Testis (tissue), 3 donors: ENCODE results near the gene IGSF21. TPM values are rescaled to one million over a fixed set of nuclear protein-coding genes. Genes with fewer than 3 reads are reported as not detected.

Experiments
- DNase-seq: peaks from one replicate; pipeline ENCODE4 v3.0.0-alpha.2; 2019
- H3K27ac ChIP-seq, 2 donors: fragments of 200-600 bp; sonication (generic); one replicate each; pipeline ENCODE4 v1.5.1; 2019
- H3K27me3 ChIP-seq: fragments of 200-600 bp; sonication (generic); one replicate; pipeline ENCODE4 v1.5.1; 2019
- H3K36me3 ChIP-seq: fragments of 200-600 bp; sonication (generic); one replicate; pipeline ENCODE4 v1.5.1; 2017; ENCODE audit warnings: low read depth; ENCODE audit errors: missing control alignments
- H3K4me1 ChIP-seq: fragments of 200-600 bp; sonication (generic); one replicate; pipeline ENCODE4 v1.5.1; 2019
- H3K4me3 ChIP-seq, 2 donors: fragments of 200-600 bp; sonication (generic); one replicate each; pipeline ENCODE4 v1.5.1; 2017 to 2019
- H3K9me3 ChIP-seq: fragments of 200-600 bp; sonication (generic); one replicate; pipeline ENCODE4 v1.5.1; 2017
- POLR2A ChIP-seq: fragments of 450-650 bp; IDR thresholded peaks from one replicate; pipeline ENCODE4 v1.6.1; 2017; ENCODE audit warnings: antibody characterized with exemption, mild to moderate bottlenecking, moderate library complexity
- WGBS, 2 donors: methylation state at CpG; one replicate each; pipeline ENCODE4 v1.1.5; 2018; 5-methylcytosine and 5-hydroxymethylcytosine counted together
- intact Hi-C: fragments of 100-400 bp; cut with DNase I; formaldehyde crosslinking; loops from one replicate; pipeline ENCODE4 v1.15.1; 2023; ENCODE audit warnings: low total_unique reads
- polyA plus RNA-seq: library from polyadenylated mRNA; stranded (reverse); fragments of 350-450 nt; fragmentation: Illumina TruSeq; extraction: RNeasy Lipid Tissue Mini Kit (QIAGEN cat#74804); gene quantifications from one replicate; pipeline ENCODE4 v1.2.3, GENCODE V29; 2014; ENCODE audit warnings: low read depth, low replicate concordance; ENCODE audit not compliant: insufficient read depth
- total RNA-seq, 2 donors: library from RNA; depleted of rRNA; stranded (reverse); fragments of >200 nt; gene quantifications; one replicate each; pipeline ENCODE4 v1.2.3, GENCODE V29; 2016
- TF ChIP-seq, protein P1 (sequence below), 3 experiments: fragments of 450-650 bp in 2 of 3; fragments of 200-600 bp in 1 of 3; sonication (generic) in 1 of 3; IDR thresholded peaks; one replicate each; pipeline ENCODE4 v1.5.1; 2016 to 2019; ENCODE audit warnings: antibody characterized with exemption in 3 of 3, mild to moderate bottlenecking in 2 of 3, moderate library complexity in 1 of 3

IGSF21 gene
- total and polyA plus RNA-seq, 3 donors from 2014 or later = 1.7 to 4.2 (median 2.9) TPM

DNA sequence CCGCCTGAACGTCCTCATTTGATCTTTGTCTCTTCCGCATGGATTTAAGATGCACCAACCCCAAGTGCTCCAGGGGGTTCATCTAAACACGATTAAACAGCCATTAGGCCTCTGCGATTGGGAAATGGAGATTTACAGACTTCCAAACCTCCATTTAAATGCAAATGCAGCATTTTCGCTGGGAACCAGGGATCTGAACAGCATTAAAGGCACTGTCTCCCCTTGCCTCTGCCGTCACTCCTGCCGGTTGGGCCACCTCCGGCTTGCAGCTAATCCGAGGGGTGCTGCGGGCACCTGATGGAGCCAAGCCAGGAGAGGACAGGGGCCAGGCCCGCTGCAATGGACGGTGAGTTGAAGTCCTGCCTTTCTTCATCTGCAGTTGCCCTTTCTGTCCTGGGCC, 302.8 kb downstream of the IGSF21 start:
- H3K4me1 ChIP-seq = no peaks in the 10 kb centered on the region
- no peaks in the 10 kb centered on the region for H3K9me3 ChIP-seq
- intact Hi-C loops = no loop called here
- H3K27ac ChIP-seq = no peak overlapping the region
- H3K4me3 ChIP-seq = no peak overlapping the region
- H3K27me3 ChIP-seq = no peaks in the 10 kb centered on the region
- no peak for DNase-seq
- TF ChIP-seq, protein P1, sequence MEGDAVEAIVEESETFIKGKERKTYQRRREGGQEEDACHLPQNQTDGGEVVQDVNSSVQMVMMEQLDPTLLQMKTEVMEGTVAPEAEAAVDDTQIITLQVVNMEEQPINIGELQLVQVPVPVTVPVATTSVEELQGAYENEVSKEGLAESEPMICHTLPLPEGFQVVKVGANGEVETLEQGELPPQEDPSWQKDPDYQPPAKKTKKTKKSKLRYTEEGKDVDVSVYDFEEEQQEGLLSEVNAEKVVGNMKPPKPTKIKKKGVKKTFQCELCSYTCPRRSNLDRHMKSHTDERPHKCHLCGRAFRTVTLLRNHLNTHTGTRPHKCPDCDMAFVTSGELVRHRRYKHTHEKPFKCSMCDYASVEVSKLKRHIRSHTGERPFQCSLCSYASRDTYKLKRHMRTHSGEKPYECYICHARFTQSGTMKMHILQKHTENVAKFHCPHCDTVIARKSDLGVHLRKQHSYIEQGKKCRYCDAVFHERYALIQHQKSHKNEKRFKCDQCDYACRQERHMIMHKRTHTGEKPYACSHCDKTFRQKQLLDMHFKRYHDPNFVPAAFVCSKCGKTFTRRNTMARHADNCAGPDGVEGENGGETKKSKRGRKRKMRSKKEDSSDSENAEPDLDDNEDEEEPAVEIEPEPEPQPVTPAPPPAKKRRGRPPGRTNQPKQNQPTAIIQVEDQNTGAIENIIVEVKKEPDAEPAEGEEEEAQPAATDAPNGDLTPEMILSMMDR (IDR thresholded peaks at IDR 0.05) = no peak
- TF ChIP-seq POLR2A = no peak
- WGBS, 2 donors = 72 to 79% methylated on average over 5 to 13 of the region's 13 CpGs
- H3K36me3 ChIP-seq = no peaks in the 10 kb centered on the region

DNA sequence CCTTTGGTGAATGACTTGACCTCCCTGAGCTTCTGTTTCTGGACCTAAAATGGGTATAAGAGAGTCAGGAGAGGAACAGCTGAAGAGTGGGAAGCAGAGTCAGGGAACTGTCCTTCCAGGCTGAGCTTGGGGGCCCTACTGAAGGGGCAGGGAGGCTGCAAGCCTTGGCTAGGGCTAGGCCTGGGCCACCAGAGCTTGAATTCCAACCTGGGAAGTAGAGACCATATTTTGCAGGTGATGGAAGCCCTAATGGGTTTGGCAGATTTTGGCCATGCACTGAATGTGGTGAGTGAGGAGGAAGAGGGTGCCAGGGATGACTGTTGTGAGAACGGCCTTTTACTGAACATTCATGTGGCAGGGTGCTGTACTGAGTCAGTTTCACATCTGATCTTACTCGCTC, 303.7 kb downstream of the IGSF21 start:
- no peak for DNase-seq
- H3K4me3 ChIP-seq = no peak overlapping the region
- H3K27ac ChIP-seq = no peak overlapping the region
- WGBS, 2 donors = 92% methylated on average over 2 of the region's 2 CpGs
- no peaks in the 10 kb centered on the region for H3K4me1 ChIP-seq
- no peaks in the 10 kb centered on the region for H3K9me3 ChIP-seq
- intact Hi-C loops = no loop called here
- no peaks in the 10 kb centered on the region for H3K27me3 ChIP-seq
- no peaks in the 10 kb centered on the region for H3K36me3 ChIP-seq
- TF ChIP-seq POLR2A = no peak
- TF ChIP-seq, protein P1 (IDR thresholded peaks at IDR 0.05) = no peak

DNA sequence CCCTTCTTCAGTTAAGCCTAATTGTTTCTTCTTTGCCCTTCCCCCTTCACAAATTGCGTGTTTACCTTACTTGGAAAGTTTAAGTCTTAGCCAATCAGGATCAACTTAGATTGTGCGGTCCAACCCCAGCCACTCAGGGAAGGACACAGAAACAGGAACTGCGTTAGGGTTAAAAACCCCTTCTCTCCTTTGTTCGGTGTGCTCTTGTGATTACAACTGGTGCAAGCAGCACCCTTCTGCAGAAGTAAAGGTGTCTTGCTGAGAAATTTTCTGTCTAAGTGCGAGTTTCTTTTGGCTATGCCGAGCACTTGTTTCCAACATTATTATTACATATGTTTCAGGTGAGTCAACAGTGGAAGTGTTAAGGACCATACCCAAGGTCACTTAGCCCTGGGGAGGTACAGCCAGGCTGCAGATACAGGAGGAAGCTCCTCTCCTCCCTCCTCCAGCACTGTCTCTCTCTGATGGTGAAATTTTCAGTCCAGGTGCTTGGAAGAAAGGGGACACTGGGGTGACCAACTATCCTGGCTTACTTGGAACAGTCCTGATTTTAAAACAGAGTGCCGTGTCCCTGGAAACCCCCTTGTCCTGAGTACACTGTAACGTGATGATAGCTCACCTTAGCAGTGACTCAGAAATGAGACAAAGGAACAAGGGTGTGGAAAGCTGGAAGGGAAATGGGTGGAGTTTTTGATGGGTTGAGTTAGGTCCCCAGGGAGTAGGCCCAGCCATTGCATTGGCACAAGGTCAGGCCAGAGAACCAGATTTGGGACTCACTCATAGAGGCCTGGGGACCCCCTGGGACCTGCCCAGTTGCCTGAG, 304.4 kb downstream of the IGSF21 start:
- H3K27me3 ChIP-seq = no peaks in the 10 kb centered on the region
- no peak for TF ChIP-seq POLR2A
- TF ChIP-seq, protein P1 (IDR thresholded peaks at IDR 0.05) = no peak
- H3K4me3 ChIP-seq = no peak overlapping the region
- no peaks in the 10 kb centered on the region for H3K4me1 ChIP-seq
- H3K36me3 ChIP-seq = no peaks in the 10 kb centered on the region
- intact Hi-C loops = no loop called here
- DNase-seq = no peak
- H3K9me3 ChIP-seq = no peaks in the 10 kb centered on the region
- WGBS, 2 donors = 86 to 88% methylated on average over 8 of the region's 8 CpGs
- H3K27ac ChIP-seq = no peak overlapping the region

DNA sequence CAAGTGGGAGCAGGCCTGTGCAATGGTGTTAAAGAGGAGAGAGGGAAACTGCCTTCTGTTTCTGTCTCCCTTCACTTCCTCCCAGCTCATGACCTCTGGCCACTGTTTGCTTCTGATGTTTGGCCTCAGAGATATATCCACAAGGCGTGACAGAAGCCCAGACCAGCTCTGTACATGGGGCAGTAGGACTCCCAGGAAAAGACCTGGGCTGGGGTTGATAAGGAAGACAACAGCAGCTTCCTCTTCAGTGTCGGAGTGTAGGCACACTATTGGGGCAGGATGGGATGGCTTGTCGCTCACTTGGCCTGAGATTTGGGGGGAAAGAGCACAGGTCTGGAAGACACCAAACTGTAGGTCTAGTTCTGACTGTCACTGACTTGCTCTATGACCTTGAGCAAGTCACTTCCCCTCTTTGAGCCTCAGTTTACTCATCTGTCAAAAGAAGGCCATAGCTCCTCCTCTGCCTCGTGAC, 305.3 kb downstream of the IGSF21 start:
- Histone ChIP-seq H3K27ac (no peak overlapping the region), H3K9me3 (no peaks in the 10 kb centered on the region), H3K27me3 (no peaks in the 10 kb centered on the region), H3K4me1 (no peaks in the 10 kb centered on the region), H3K36me3 (no peaks in the 10 kb centered on the region), H3K4me3 (no peak overlapping the region)
- no peak for DNase-seq
- TF ChIP-seq POLR2A = no peak
- TF ChIP-seq, protein P1 (IDR thresholded peaks at IDR 0.05) = no peak
- intact Hi-C loops = no loop called here
- WGBS, 2 donors = 89 to 94% methylated on average over 4 of the region's 4 CpGs
